Colonic mucosa (tissue), 4 donors: Measurements from ENCODE around the gene ARHGAP32. TPM values are rescaled to one million over a fixed set of nuclear protein-coding genes. Genes with fewer than 3 reads are reported as not detected.

ENCODE experiments used
- DNase-seq: peaks from one replicate; pipeline ENCODE4 v3.0.0-alpha.2; 2020
- H3K27ac ChIP-seq: fragments of 200-600 bp; one replicate; pipeline ENCODE4 v1.8.0; 2021
- H3K27me3 ChIP-seq: fragments of 200-600 bp; one replicate; pipeline ENCODE4 v1.8.0; 2021
- H3K36me3 ChIP-seq: fragments of 200-600 bp; one replicate; pipeline ENCODE4 v1.8.0; 2021
- H3K4me1 ChIP-seq: fragments of 200-600 bp; one replicate; pipeline ENCODE4 v1.8.0; 2021; ENCODE audit warnings: mild to moderate bottlenecking
- H3K4me3 ChIP-seq: fragments of 200-600 bp; one replicate; pipeline ENCODE4 v1.8.0; 2021
- H3K9ac ChIP-seq, 2 donors: one replicate each; pipeline ENCODE4 v1.7.0; 2013; ENCODE audit warnings: control low read depth in 2 of 2, low read depth in 2 of 2, low read length in 2 of 2
- H3K9me3 ChIP-seq: fragments of 200-600 bp; one replicate; pipeline ENCODE4 v1.8.0; 2021
- CTCF ChIP-seq: fragments of 200-600 bp; IDR thresholded peaks from one replicate; pipeline ENCODE4 v1.8.0; 2022; ENCODE audit warnings: antibody characterized with exemption, mild to moderate bottlenecking
- intact Hi-C: fragments of 100-400 bp; cut with DNase I; formaldehyde crosslinking; loops from one replicate; pipeline ENCODE4 v1.14.1; 2022
- total RNA-seq, 2 donors: library from RNA; stranded (reverse); fragmentation: NEBNext Ultra II Directional in 1 of 2; extraction: Animal tissue kit (Norgen Biotek cat#: 25700) in 1 of 2; gene quantifications; one replicate each; pipeline ENCODE4 v1.2.1, GENCODE V29; 2021
- donor health status: healthy.
- donor health status: DM: no; HTN: no; CAD: no.
- donor health status: DM: no; HTN: no; CAD: no.

Gene ARHGAP32
- total RNA-seq, 2 donors from 2014 or later: 52.6 to 65.7 TPM

GRCh38 chr11:128949791-128950454, 242.2 kb downstream of the ARHGAP32 start:
- Histone ChIP-seq H3K4me1 (no peaks in the 10 kb centered on the region), H3K36me3 (no peaks in the 10 kb centered on the region), H3K4me3 (no peak overlapping the region), H3K27me3 (no peaks in the 10 kb centered on the region), H3K27ac (no peak overlapping the region), H3K9ac (no peak overlapping the region), H3K9me3 (no peaks in the 10 kb centered on the region)
- intact Hi-C loops: no loop called here
- no peak for TF ChIP-seq CTCF
- no peak for DNase-seq

DNA sequence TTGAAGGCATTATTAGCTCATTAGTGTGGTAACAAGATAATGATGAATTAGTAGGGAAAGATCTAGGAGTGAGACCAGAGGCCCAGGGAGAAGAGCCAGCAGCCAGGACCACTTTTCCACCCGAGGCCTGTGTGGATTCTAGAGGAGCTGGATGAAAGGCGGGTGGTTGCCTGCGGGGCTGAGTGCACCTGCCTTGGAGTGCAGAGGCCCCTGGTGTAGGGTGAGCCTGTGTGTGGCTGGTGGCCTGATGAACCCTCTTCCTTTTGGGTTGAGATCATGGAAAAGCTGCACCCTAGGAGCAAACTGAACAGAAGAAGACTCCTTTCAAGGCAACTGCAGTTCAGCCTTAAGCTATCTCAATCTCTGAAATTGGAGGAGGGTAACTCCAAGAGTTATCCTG, 243.5 kb downstream of the ARHGAP32 start:
- Histone ChIP-seq H3K4me3 (no peak overlapping the region), H3K27me3 (no peaks in the 10 kb centered on the region), H3K27ac (no peak overlapping the region), H3K9me3 (no peaks in the 10 kb centered on the region), H3K9ac (no peak overlapping the region), H3K4me1 (no peaks in the 10 kb centered on the region), H3K36me3 (no peaks in the 10 kb centered on the region)
- intact Hi-C loops: no loop called here
- no peak for TF ChIP-seq CTCF
- DNase-seq: no peak

GRCh38 chr11:128947773-128948172, 244.4 kb downstream of the ARHGAP32 start:
- no peaks in the 10 kb centered on the region for H3K4me1 ChIP-seq
- H3K36me3 ChIP-seq: no peaks in the 10 kb centered on the region
- no peaks in the 10 kb centered on the region for H3K9me3 ChIP-seq
- no peaks in the 10 kb centered on the region for H3K27me3 ChIP-seq
- TF ChIP-seq CTCF: no peak
- no peak overlapping the region for H3K27ac ChIP-seq
- no peak overlapping the region for H3K9ac ChIP-seq
- H3K4me3 ChIP-seq: no peak overlapping the region
- intact Hi-C loops: no loop called here
- DNase-seq: no peak

DNA sequence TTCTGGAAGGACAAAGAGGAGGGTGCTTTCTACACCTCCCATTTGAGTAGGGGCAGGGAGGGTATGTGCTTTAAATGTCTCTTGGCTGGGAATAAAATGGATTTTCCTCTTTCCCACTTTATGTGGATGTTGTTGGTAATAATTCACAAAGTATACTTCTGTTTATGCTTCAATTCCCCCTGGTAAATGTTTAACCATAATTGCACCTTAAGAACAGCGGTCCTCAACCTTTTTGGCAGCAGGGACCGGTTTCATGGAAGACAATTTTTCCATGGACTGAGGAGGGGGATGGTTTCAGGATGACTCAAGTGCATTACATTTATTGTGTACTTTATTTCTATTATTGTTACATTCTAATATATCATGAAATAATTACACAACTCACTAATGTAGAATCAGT, 245.5 kb downstream of the ARHGAP32 start:
- Histone ChIP-seq H3K36me3 (no peaks in the 10 kb centered on the region), H3K4me3 (no peak overlapping the region), H3K27ac (no peak overlapping the region), H3K9ac (no peak overlapping the region), H3K9me3 (no peaks in the 10 kb centered on the region), H3K27me3 (no peaks in the 10 kb centered on the region), H3K4me1 (no peaks in the 10 kb centered on the region)
- intact Hi-C loops: no loop called here
- TF ChIP-seq CTCF: no peak
- no peak for DNase-seq

DNA sequence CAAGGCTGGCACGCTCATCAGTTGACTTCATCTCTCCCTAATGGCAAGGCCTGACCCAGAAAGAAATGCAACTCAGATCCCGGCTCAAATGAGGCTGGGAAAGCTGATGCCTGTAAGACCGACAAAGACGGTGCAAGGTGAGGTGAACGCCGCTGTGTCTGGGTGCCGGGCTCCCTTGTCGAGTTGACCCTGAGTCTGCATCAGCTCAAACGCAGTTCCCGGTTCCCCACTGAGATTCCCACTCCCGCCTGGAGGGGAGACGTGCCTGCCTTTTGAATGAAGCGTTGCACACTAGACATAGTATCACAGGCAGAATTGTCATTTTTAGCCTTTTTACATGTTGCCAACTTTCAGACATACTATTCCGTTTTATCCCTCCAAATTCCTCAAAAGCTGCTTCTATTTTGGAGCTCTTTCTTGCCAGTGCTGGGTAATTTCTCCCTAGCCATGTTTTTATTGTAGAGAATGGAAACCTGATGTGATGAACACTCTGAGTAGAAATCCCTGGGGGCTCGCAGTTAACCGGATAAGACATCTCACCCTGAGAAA, 248.6 kb downstream of the ARHGAP32 start:
- H3K4me1 ChIP-seq: no peaks in the 10 kb centered on the region

More for the DNA sequence above, 248.6 kb downstream of the ARHGAP32 start:
- no peak overlapping the region for H3K4me3 ChIP-seq
- H3K27me3 ChIP-seq: no peaks in the 10 kb centered on the region
- DNase-seq: no peak
- no peak overlapping the region for H3K9ac ChIP-seq
- TF ChIP-seq CTCF: no peak
- no peaks in the 10 kb centered on the region for H3K36me3 ChIP-seq
- no peaks in the 10 kb centered on the region for H3K9me3 ChIP-seq
- H3K27ac ChIP-seq: no peak overlapping the region
- intact Hi-C loops: no loop called here
